Stimulated activated CD4-positive, alpha-beta T cell treated with anti-CD3 and anti-CD28 coated beads, Interleukin-12 subunit alpha, Interleukin-12 subunit beta, amount 100 ng/mL, for 24 hours (primary cell): ENCODE measurements around the gene RAB34.

ENCODE experiments used
- DNase-seq, 2 experiments: peaks; one replicate each; pipeline ENCODE4 v3.0.0-alpha.2; 2020; ENCODE audit warnings: low read depth in 2 of 2

The RAB34 gene, protein sequence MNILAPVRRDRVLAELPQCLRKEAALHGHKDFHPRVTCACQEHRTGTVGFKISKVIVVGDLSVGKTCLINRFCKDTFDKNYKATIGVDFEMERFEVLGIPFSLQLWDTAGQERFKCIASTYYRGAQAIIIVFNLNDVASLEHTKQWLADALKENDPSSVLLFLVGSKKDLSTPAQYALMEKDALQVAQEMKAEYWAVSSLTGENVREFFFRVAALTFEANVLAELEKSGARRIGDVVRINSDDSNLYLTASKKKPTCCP

DNA sequence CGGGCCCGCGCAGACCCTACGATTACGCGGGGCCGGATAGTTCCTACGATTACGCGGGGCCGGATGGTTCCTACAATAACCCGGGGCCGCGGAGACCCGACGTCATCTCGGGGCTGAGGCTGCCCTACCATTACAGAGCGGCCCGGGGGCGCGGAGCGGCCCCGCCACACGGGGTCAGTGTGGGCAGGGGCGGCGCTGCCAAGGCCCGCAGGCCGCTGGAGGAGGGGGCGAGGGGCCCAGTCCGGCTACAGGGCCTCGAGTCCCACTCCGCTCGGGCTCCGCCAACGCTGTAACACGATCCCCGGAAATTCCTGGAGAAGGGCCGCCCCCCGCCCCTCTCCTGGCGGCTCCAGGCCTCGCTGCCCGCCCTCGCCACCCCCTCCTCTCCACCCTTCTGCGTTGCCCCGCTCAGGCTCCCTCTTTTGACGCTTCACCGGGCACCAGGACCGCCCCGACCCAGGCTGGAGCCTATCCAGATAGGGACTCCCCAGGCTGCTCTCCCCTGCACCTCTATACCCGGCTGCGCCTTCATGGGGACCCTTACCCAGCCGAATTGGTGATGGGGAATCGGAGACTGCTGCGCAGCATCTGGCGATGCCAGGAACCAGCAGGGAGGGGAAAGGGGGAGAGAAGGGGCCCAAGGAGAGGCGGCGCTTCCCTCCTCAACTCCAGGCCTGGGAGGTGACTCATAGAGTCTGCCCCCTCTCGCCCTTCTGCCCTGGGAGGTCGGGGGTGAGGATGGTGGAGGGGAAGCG, at the start of gene RAB34:
TSS of gene RAB34 (minus strand) at position 291 of the 755 bp plus-strand sequence. CDS start 602 bp downstream, outside the sequence.
- no peak for DNase-seq

DNA sequence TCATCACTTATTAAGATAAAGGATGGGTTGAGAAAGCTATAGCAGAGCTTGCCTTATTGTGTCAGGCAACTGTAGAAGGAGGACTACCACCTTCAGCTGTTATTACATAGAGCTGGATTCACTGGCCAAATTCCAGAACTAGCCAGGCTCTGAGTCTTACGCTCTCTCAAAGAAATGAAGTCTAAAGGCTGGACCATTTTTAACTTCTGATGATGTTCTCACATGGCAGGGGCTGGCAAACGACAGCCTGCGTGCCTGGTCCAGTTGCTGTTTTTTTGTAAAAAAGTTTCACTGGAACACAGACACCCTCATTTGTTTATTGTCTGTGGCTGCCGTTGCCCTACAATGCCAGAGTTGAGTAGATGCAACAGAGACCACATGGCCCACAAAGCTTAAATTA, 47.4 kb upstream of the RAB34 start:
- DNase-seq, result no peak

GRCh38 chr17:28763804-28764266, 46.2 kb upstream of the RAB34 start:
- DNase-seq, result peak; percentile 45 to 81

DNA sequence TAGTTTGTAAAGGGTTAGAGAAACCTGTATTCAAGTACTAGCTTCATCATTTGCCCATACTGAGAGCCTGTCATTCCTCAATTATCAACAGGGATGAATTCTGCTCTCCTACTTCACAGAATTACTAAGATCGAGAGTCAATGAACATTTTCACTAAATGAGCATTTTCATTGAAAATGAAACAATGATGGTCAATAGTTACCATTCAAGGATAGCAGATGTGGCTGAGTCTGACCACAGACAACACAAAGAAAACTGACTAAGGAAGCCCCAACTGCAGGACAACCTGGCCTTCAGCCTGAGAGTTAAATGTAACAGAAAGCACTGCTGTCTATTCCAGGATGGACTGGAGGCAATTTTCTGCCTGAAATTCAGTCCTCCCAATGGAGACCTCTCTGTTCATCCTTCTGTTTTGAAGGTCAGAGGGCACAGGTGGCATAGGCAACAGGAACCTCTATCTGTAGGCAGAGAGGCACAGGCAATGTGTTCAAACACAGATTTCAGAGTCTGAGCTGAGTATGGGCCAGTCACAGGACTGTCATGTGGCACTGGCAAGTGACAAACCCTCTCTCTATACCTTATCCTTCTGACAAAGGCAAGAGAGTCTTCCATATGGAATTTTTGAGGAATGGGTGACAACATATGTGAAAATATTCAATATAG, 45.6 kb upstream of the RAB34 start:
- no peak for DNase-seq

GRCh38 chr17:28760601-28761562, 43.2 kb upstream of the RAB34 start:
- DNase-seq, result no peak

DNA sequence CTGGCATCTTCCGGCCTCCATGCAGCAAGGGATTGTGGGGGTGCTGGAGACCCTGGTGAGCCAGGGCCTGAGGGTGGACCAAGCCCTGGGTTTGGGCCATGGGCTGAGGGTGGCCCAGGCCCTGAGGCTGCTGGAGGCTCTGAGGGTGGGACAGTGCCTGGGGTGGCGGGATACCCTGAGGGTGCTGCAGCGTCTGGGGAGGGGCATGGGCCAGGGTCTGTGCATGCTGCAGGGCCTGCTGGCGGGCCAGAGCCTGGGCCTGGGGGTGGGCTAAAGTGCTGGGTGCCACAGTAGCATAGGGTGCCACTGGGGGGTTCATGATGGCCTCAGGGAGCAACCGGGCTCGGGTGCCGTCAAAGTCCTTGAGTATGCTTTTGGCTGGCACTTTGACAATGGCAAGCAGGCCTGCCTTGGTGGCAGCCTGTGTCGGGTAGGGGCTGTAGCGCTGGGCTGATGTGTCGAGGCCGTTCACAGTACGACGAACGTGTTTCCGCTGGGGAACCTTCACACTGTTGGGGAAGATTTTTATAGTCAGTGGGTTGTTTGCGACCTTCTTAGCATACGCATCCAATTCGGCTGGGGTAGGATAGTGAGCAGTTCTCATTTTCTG, 41.7 kb upstream of the RAB34 start:
- no peak for DNase-seq

GRCh38 chr17:28758411-28759121, 40.9 kb upstream of the RAB34 start:
- no peak for DNase-seq

DNA sequence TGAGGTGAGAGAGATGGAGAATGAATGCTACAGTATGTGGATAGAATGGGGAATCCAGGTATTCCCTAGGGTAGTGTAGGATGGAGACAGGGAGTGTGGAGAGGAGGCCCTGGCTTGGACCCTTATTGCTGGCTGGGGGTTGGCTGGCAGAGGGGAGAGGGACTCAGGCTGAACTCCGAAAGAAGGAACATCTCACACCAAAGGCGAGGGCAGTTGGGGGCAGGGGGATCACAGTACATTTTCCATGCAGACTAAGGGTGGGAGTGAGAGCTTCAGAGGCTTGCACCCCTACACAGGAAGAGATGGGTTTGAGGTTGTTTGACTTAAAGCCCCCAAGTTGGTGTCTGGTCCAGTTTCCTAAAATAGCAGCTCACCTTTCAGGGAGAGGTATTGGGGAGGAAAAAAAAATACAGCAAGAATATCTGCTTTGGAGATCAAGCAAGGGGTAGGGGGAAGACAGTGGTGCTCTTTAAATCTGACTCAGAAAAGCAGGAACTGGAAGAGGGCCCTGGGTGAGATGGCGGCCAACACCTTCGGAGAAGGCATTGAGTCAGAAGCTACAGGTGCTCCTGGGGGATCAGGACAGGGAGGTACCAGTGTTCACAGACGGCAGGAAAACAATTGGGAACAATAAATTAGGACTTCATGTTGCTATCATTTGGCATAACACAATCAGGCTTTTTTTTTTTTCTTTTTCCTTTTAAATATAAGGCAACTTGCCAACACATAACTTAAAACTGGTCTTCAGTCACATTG, 38.6 kb upstream of the RAB34 start:
- no peak for DNase-seq

DNA sequence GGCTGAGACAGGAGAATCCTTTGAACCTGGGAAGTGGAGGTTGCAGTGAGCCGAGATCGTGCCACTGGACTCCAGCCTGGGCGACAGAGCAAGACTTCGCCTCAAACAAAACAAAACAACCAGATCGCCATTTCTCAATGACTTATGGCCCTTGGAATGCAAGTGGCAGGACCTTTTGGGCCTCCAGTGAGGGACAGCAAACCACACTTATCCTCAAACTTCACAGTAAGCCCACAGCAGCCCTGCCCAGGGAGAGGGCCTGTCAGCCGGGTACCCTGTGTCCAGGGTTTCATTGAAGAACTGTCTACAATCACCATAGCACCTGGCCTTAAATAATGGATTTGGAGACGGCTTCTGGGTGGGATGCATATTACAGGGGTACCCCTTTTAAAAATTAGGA, 37.8 kb upstream of the RAB34 start:
- DNase-seq, result no peak

DNA sequence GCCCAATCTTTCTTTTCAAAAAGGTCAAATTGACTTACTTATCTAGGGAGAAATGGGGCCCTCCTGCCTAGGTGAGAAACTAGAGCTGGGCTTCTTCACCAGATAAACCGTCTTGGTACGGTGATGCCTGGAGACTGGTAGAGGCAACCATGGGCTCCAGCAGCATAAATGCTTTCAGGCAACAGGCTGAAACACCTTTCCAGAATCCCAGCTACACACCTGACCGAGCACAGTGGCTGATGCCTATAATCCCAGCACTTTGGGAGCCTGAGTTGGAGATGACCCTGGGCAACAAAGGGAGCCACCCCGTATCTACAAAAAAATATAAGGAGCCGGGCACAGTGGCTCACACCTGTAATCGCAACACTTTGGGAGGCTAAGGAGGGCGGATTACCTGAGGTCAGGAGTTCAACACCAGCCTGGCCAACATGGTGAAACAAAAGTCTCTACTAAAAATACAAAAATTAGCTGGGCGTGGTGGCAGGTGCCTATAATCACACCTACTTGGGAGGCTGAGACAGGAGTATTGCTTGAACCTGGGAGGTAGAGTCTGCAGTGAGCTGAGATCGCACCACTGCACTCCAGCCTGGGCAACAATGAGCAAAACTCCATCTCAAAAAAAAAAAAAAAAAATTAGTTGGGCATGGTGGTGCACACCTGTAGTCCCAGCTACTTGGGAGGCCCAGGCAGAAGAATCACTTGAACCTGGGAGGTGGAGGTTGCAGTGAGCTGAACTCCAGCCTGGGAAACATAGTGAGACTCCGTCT, 34.1 kb upstream of the RAB34 start:
- no peak for DNase-seq

DNA sequence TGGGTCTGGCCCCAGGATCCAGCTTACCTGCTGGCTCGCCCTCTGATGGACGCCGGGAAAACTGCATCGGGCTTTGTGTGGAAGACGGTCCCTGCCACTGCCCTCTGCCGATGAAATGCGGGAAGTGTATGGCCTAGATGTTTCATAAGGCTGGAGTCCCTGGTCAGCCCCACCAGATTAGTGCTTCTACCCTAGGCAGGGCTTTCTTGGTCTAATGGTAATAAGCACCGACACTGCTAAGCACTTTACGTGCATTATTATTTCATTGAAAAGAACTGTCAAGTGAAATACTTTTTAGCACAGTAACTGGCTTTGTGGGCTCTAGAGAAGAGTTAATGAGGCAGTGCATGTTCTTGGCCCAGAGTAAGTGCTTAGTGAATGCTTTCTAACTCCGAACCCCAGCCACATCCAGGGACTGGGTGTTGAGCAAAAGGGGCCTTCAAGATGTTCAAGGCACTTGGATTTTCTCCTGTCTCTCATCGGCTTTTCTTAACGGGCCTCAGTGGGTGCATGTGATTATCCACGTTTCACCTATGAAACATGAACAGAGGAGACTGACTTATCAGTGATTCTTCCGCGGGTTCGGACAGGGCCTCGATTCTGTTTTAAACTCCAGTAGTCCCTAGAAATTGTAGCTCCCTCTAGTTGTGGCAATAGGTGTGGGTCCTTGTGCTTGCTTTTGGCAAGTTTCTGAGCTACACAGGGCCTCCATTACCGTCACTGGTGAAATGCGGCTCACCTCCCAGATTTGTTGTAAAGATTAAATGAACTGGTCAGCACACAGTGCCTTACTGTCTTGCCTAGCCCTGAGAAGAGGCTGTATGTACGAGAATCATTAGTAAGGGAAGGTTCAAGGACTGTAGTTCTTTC, 32.7 kb upstream of the RAB34 start:
- peak; percentile 76 to 89 for DNase-seq

DNA sequence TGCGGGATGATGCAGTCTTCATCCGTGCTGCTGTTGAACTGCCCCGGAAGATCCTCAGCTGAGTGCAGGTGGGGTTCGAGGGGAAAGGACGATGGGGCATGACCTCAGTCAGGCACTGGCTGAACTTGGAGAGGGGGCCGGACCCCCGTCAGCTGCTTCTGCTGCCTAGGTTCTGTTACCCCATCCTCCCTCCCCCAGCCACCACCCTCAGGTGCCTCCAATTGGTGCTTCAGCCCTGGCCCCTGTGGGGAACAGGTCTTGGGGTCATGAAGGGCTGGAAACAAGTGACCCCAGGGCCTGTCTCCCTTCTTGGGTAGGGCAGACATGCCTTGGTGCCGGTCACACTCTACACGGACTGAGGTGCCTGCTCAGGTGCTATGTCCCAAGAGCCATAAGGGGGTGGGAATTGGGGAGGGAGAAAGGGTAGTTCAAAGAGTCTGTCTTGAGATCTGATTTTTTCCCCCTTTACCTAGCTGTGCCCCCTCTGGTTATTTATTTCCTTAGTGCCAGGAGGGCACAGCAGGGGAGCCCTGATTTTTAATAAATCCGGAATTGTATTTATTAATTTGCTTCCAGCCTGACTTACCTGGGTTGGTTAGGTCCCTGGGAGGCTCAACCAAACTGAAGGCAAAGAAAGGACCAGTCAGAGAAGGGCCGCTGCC, 32.0 kb upstream of the RAB34 start:
- no peak for DNase-seq

GRCh38 chr17:28748852-28749515, 31.3 kb upstream of the RAB34 start:
- DNase-seq, result no peak

GRCh38 chr17:28747801-28748750, 30.4 kb upstream of the RAB34 start:
- DNase-seq, result no peak

- DNase-seq, result no peak
Measured at GRCh38 chr17:28747051-28747691, 29.5 kb upstream of the RAB34 start.
